Mammary epithelial cell (primary cell): ENCODE measurements around the gene NFASC.

Experiments used
- CTCF ChIP-seq, 2 donors: IDR thresholded peaks in 1 of 2; conservative IDR thresholded peaks in 1 of 2; 2 replicates each; pipeline ENCODE4 v1.5.1; 2011 to 2012; ENCODE audit warnings: inconsistent platforms in 2 of 2, low read length in 2 of 2, mild to moderate bottlenecking in 2 of 2, control low read depth in 1 of 2, low read depth in 1 of 2; ENCODE audit not compliant: insufficient read depth in 1 of 2; ENCODE audit errors: extremely low read depth in 1 of 2
- EZH2 ChIP-seq: IDR thresholded peaks from 2 replicates; pipeline ENCODE4 v1.6.1; 2012; ENCODE audit warnings: low read length, inconsistent platforms, borderline replicate concordance

GRCh38 chr1:204821476-204821875 is 49.2 kb upstream of the NFASC start:
- no peak for TF ChIP-seq EZH2
- TF ChIP-seq CTCF (conservative IDR thresholded peaks at IDR 0.05 in 1 of 2, IDR thresholded peaks at IDR 0.05 in 1 of 2; ENCODE audit: extremely low read depth in 1 of 2, insufficient read depth in 1 of 2, low read depth in 1 of 2, low read length in 2 of 2): no peak
